ENCODE results near the gene TCEA3.

The TCEA3 gene

GRCh38 chr1:23367791-23368561, 56.6 kb downstream of the TCEA3 start:
- peak; percentile 95 for DNase-seq (ENCODE audit: low spot score)

- no peak for DNase-seq (ENCODE audit: low spot score)
Observed at GRCh38 chr1:23367451-23367790, 57.1 kb downstream of the TCEA3 start.

- DNase-seq (ENCODE audit: low spot score), result no peak
Observed at GRCh38 chr1:23366598-23366997, 58.0 kb downstream of the TCEA3 start.

GRCh38 chr1:23366146-23366545, 58.4 kb downstream of the TCEA3 start:
- DNase-seq (ENCODE audit: low spot score), result no peak

GRCh38 chr1:23362218-23362713, 62.3 kb downstream of the TCEA3 start:
- DNase-seq (ENCODE audit: low spot score), result no peak

- DNase-seq (ENCODE audit: low spot score), result no peak
Observed at GRCh38 chr1:23358310-23358875, 66.2 kb downstream of the TCEA3 start.

- no peak for DNase-seq (ENCODE audit: low spot score)
Observed at GRCh38 chr1:23357138-23357908, 67.2 kb downstream of the TCEA3 start.

GRCh38 chr1:23356471-23357137, 67.9 kb downstream of the TCEA3 start:
- no peak for DNase-seq (ENCODE audit: low spot score)

GRCh38 chr1:23354245-23354644, 70.3 kb downstream of the TCEA3 start:
- no peak for DNase-seq (ENCODE audit: low spot score)

- no peak for DNase-seq (ENCODE audit: low spot score)
Observed at GRCh38 chr1:23352096-23352695, 72.4 kb downstream of the TCEA3 start.

GRCh38 chr1:23345920-23346319, 78.6 kb downstream of the TCEA3 start:
- no peak for DNase-seq (ENCODE audit: low spot score)

- DNase-seq (ENCODE audit: low spot score), result peak; percentile 3
Observed at GRCh38 chr1:23344987-23345472, 79.5 kb downstream of the TCEA3 start.

GRCh38 chr1:23344111-23344986, 80.2 kb downstream of the TCEA3 start, which contains the start of gene HNRNPR:
TSS of gene HNRNPR (minus strand) at chr1:23344284. CDS start at chr1:23341008, 3,276 bp downstream.
- DNase-seq (ENCODE audit: low spot score), result peak; percentile 97

- no peak for DNase-seq (ENCODE audit: low spot score)
Observed at GRCh38 chr1:23343221-23344110, 81.1 kb downstream of the TCEA3 start.

- no peak for DNase-seq (ENCODE audit: low spot score)
Observed at GRCh38 chr1:23341931-23342692, 82.4 kb downstream of the TCEA3 start.

GRCh38 chr1:23339632-23340031, 84.9 kb downstream of the TCEA3 start:
- no peak for DNase-seq (ENCODE audit: low spot score)

- DNase-seq (ENCODE audit: low spot score), result no peak
Observed at GRCh38 chr1:23337869-23338268, 86.7 kb downstream of the TCEA3 start.

- DNase-seq (ENCODE audit: low spot score), result no peak
Observed at GRCh38 chr1:23331713-23332112, 92.8 kb downstream of the TCEA3 start.
